ENCODE data around the gene CCDC93.
A peak's percentile ranks its signal among the peaks of the same experiment; 100 is the strongest.

The CCDC93 gene

GRCh38 chr2:117980783-117981676, 32.8 kb downstream of the CCDC93 start:
- TF ChIP-seq, protein P1, sequence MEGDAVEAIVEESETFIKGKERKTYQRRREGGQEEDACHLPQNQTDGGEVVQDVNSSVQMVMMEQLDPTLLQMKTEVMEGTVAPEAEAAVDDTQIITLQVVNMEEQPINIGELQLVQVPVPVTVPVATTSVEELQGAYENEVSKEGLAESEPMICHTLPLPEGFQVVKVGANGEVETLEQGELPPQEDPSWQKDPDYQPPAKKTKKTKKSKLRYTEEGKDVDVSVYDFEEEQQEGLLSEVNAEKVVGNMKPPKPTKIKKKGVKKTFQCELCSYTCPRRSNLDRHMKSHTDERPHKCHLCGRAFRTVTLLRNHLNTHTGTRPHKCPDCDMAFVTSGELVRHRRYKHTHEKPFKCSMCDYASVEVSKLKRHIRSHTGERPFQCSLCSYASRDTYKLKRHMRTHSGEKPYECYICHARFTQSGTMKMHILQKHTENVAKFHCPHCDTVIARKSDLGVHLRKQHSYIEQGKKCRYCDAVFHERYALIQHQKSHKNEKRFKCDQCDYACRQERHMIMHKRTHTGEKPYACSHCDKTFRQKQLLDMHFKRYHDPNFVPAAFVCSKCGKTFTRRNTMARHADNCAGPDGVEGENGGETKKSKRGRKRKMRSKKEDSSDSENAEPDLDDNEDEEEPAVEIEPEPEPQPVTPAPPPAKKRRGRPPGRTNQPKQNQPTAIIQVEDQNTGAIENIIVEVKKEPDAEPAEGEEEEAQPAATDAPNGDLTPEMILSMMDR (IDR thresholded peaks at IDR 0.05): no peak
- Mint-ChIP-seq H3K36me3 (ENCODE audit: low read depth) (peaks cover 22% of the 10 kb centered on the region), H3K9me3 (no peaks in the 10 kb centered on the region), H3K4me3 (no peak overlapping the region), H3K27ac (peak overlapping the region; percentile 52), H3K4me1 (peaks cover 9% of the 10 kb centered on the region), H3K27me3 (ENCODE audit: low read depth, poor library complexity) (no peaks in the 10 kb centered on the region)
- no peak for DNase-seq

DNA sequence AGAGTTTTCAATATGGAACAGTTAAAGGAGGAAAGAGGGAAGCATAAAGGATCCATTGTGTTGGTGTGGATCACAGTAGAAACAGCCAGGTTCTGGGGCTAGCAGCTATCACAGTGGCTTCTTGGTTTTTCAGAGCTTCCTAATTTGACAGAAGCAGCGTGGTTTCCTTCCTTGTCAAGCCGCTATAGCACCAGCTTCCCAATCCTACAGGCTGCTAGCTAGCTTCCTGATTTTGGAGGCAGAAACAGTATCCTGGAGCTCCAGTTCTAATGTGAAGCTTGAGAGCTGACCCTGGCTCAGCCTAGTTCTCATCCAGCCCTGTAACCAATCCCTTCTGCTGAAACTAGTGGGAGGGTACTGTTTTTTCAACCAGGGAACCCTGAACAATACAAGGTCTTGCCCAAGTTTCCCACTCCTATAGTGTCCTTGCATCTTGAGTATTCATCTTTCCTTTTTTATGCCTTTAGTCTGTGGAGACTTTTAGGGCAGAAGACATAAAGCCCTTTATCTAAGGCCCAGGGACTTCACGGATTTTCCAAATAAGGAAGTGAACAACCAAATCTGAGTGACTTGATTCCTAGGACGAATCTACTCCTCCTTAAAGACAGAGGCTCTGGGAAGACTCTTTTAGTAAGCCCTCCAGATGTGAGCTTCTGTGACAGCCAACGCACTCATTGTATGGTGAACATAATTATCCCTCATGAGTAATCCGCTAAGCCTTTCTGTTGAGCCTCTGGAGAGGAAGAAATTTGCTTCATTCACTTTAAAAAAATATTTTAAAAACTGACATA, 33.8 kb downstream of the CCDC93 start:
- peaks cover 22% of the 10 kb centered on the region for H3K36me3 Mint-ChIP-seq (ENCODE audit: low read depth)
- H3K9me3 Mint-ChIP-seq: no peaks in the 10 kb centered on the region
- H3K27me3 Mint-ChIP-seq (ENCODE audit: low read depth, poor library complexity): no peaks in the 10 kb centered on the region
- no peak for DNase-seq
- H3K27ac Mint-ChIP-seq: no peak overlapping the region
- H3K4me3 Mint-ChIP-seq: no peak overlapping the region
- TF ChIP-seq, protein P1 (IDR thresholded peaks at IDR 0.05): no peak
- peaks cover 9% of the 10 kb centered on the region for H3K4me1 Mint-ChIP-seq

DNA sequence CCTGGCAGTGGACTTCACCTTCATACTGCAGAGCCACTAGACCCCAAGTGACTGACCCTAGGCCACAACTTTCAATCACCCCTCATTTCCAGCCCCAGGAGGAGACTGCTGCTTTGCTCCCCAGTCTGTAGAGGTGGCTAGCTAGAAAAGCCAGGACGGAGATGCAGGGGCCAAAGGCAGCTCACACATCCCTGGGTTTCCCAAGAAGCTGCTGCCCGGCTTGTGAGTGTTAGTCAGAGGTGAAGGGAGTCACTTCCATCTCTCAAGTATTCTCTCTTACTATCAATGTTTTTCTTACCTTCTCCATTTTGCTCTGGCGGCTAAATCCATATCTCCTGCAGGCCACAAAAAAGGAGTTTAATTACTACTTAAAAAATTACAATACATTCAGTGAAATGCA, 36.2 kb downstream of the CCDC93 start:
- H3K27me3 Mint-ChIP-seq (ENCODE audit: low read depth, poor library complexity): no peaks in the 10 kb centered on the region
- no peak for DNase-seq
- H3K9me3 Mint-ChIP-seq: no peaks in the 10 kb centered on the region
- H3K36me3 Mint-ChIP-seq (ENCODE audit: low read depth): peaks cover 39% of the 10 kb centered on the region
- no peak overlapping the region for H3K27ac Mint-ChIP-seq
- TF ChIP-seq, protein P1 (IDR thresholded peaks at IDR 0.05): no peak
- no peak overlapping the region for H3K4me3 Mint-ChIP-seq
- no peaks in the 10 kb centered on the region for H3K4me1 Mint-ChIP-seq

DNA sequence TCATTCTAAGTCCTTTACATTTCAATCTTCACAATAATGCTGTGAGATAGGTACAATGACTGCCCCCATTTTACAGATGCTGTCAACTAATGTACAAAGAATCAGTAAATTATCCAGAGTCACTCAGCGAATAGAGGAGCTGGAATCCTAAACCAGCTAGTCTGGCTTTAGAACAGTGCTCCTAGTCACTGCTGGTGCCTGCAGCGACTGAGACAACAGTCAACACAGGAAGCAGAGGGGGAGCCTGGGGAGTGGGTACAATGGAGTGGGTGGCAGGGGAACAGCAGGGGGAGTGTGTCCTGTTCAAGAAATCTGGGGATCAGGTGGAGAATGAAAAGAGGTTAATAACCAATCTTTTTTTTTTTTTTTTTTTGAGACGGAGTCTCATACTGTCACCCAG, 37.3 kb downstream of the CCDC93 start:
- peaks cover 47% of the 10 kb centered on the region for H3K36me3 Mint-ChIP-seq (ENCODE audit: low read depth)
- no peaks in the 10 kb centered on the region for H3K4me1 Mint-ChIP-seq
- H3K4me3 Mint-ChIP-seq: no peak overlapping the region
- TF ChIP-seq, protein P1 (IDR thresholded peaks at IDR 0.05): no peak
- H3K9me3 Mint-ChIP-seq: no peaks in the 10 kb centered on the region
- H3K27ac Mint-ChIP-seq: no peak overlapping the region
- H3K27me3 Mint-ChIP-seq (ENCODE audit: low read depth, poor library complexity): no peaks in the 10 kb centered on the region
- no peak for DNase-seq

- H3K9me3 Mint-ChIP-seq: no peaks in the 10 kb centered on the region
- TF ChIP-seq, protein P1 (IDR thresholded peaks at IDR 0.05): no peak
- H3K27ac Mint-ChIP-seq: no peak overlapping the region
- peaks cover 51% of the 10 kb centered on the region for H3K36me3 Mint-ChIP-seq (ENCODE audit: low read depth)
- no peaks in the 10 kb centered on the region for H3K4me1 Mint-ChIP-seq
- peaks cover 3% of the 10 kb centered on the region for H3K27me3 Mint-ChIP-seq (ENCODE audit: low read depth, poor library complexity)
- DNase-seq: no peak
- no peak overlapping the region for H3K4me3 Mint-ChIP-seq
These were observed 40.3 kb downstream of the CCDC93 start for GRCh38 chr2:117973498-117974082.

Data from nephron progenitor cell (in vitro differentiated cells).